ENCODE measurements around the gene ROCK2.

ROCK2 gene

DNA sequence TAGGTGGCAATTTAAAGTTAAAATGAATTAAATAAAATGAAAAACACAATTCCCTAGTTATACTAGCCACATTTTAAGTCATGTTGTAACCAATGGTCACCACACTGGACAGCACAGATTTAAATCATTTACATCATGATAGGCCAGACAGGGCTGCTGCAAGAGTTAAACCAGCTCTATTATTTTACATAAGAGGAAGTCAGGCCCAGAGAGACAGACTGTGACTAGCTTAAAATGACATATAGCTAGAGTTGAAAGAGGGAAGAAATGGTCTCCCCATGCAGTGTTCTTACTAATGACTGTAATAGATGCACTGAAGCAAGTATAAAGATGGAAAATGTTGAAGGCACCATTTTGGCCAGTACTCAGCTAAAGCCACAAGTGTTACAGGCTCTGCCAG, 119.5 kb downstream of the ROCK2 start:
- no peak overlapping the region for H3K4me3 ChIP-seq (ENCODE audit: low read depth, low read length)
- TF ChIP-seq, protein P1, sequence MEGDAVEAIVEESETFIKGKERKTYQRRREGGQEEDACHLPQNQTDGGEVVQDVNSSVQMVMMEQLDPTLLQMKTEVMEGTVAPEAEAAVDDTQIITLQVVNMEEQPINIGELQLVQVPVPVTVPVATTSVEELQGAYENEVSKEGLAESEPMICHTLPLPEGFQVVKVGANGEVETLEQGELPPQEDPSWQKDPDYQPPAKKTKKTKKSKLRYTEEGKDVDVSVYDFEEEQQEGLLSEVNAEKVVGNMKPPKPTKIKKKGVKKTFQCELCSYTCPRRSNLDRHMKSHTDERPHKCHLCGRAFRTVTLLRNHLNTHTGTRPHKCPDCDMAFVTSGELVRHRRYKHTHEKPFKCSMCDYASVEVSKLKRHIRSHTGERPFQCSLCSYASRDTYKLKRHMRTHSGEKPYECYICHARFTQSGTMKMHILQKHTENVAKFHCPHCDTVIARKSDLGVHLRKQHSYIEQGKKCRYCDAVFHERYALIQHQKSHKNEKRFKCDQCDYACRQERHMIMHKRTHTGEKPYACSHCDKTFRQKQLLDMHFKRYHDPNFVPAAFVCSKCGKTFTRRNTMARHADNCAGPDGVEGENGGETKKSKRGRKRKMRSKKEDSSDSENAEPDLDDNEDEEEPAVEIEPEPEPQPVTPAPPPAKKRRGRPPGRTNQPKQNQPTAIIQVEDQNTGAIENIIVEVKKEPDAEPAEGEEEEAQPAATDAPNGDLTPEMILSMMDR (IDR thresholded peaks at IDR 0.05; ENCODE audit: low read depth, low read length): no peak
- no peak for DNase-seq (ENCODE audit: low read depth, low spot score)
- in situ Hi-C loops (cut with HindIII; ENCODE audit: low sequenced_read_pairs): no loop called here

DNA sequence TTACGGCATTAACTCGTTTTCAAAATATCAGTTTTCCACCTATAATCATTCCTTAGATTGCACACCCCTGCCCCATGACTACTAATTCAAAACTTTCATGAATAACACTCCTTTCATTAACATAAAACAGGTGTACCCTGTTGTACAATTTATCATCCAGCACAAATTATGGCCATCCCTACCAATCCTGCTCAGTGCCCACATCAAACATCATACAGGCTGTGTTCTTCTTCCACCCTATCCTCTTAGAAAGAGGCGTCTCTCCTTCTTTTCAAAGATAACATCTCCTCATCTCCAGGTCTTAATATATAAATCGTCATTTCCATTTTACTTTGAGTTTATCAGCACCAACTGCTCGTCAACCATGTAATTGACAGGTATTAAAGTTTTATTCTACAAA, 121.6 kb downstream of the ROCK2 start:
- no peak for DNase-seq (ENCODE audit: low read depth, low spot score)
- TF ChIP-seq, protein P1 (IDR thresholded peaks at IDR 0.05; ENCODE audit: low read depth, low read length): no peak
- H3K4me3 ChIP-seq (ENCODE audit: low read depth, low read length): no peak overlapping the region
- in situ Hi-C loops (cut with HindIII; ENCODE audit: low sequenced_read_pairs): no loop called here

DNA sequence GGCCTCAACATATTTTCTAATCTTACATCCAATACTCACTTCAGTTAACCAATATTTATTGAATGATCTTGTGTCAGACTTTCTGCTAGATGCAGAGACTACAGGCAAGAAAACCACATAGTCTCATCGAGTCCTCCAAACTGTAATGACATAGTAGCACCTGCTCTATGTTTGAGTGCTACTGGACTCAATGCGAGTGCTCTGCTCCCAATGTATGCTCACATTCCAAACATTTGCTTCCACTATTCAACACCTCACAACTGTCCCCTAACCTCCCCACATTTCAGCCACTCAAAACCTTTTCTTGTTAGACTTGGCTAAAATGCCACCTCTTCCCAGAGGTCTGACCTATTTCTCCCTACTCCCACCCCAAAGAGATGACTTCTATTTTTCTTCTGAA, 124.0 kb downstream of the ROCK2 start:
- DNase-seq (ENCODE audit: low read depth, low spot score): no peak
- no peak overlapping the region for H3K4me3 ChIP-seq (ENCODE audit: low read depth, low read length)
- TF ChIP-seq, protein P1 (IDR thresholded peaks at IDR 0.05; ENCODE audit: low read depth, low read length): no peak
- in situ Hi-C loops (cut with HindIII; ENCODE audit: low sequenced_read_pairs): no loop called here

DNA sequence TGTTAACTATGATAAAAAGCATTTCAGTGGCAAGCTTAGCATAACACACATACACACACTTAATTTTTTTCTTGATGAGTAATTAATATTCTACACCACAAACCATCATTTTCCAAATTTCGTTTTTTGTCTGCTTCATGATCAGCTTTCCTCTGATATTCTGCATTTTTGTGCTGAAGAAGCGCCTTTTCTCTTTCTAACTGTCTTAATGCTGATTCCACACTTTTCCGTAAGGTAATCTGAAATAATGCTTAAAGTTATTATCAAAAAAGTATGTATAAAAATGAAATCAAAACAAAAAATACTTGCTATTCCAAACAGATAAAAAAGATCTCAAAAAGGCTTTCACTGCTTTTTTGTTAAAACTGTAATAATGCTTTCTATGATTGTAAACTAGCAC, 129.0 kb downstream of the ROCK2 start:
- in situ Hi-C loops (cut with HindIII; ENCODE audit: low sequenced_read_pairs): no loop called here
- DNase-seq (ENCODE audit: low read depth, low spot score): no peak
- TF ChIP-seq, protein P1 (IDR thresholded peaks at IDR 0.05; ENCODE audit: low read depth, low read length): no peak
- no peak overlapping the region for H3K4me3 ChIP-seq (ENCODE audit: low read depth, low read length)

DNA sequence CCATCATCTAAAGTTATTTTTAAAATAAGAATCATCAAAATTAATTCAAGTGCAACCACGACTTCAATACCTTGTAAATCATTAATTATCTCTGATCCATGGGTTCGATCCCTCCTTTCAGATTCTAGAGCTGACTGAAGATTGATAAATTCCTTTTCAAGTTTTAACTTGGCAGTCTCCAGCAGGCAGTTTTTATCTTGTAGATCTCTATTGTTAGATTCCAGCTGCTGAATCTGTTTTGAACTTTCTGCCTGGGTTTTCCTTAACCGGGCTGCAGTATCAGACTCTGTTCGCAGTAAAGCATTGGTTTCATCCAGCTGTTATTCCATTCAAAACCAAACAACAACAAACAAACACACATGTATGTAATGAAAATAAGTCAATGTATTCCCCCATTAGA, 129.7 kb downstream of the ROCK2 start:
- in situ Hi-C loops (cut with HindIII; ENCODE audit: low sequenced_read_pairs): no loop called here
- TF ChIP-seq, protein P1 (IDR thresholded peaks at IDR 0.05; ENCODE audit: low read depth, low read length): no peak
- no peak for DNase-seq (ENCODE audit: low read depth, low spot score)
- no peak overlapping the region for H3K4me3 ChIP-seq (ENCODE audit: low read depth, low read length)

DNA sequence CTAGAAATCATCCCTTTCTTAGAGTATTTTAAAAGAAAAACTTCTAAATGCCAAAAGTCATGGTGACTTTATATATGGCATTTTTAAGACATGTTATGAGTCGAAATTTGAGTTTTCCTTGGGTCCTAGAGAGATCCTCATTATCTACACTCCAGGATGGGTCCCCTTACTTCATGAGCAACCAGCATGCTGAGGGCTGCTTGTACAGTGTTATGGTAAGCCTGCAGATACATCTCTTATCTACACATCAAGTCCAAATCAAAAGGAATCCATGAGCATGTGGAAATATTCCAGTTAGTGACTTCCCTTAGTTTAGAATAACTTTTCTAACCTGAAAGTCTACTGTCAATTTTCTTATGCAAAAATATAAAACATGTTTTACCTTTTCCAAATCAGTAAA, 130.5 kb downstream of the ROCK2 start:
- no peak overlapping the region for H3K4me3 ChIP-seq (ENCODE audit: low read depth, low read length)
- in situ Hi-C loops (cut with HindIII; ENCODE audit: low sequenced_read_pairs): no loop called here
- no peak for DNase-seq (ENCODE audit: low read depth, low spot score)
- TF ChIP-seq, protein P1 (IDR thresholded peaks at IDR 0.05; ENCODE audit: low read depth, low read length): no peak

DNA sequence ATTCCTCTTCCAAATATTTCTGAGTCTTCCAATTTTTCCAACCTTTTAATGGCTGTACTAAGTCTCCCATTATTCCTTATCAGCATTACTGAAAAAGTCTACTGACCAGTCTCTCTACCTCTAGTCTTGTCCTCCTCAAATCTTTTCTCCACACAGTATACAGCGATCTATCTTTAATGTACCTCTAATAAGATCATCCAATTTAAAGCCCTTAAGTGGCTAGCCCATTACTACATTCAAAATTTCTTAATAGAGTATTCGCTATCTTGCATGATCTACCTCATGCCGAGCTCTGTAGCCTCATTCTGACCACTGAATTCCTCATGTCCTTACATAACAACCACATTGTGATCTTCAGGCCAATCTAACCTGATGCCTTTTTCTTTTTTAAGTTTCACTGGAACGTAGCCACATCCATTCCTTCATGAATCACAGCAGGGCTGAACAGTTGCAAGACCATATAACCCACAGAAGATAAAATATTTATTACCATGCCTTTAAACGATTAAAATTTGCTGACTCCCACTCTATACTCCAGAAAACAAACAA, 131.3 kb downstream of the ROCK2 start:
- in situ Hi-C loops (cut with HindIII; ENCODE audit: low sequenced_read_pairs): no loop called here
- TF ChIP-seq, protein P1 (IDR thresholded peaks at IDR 0.05; ENCODE audit: low read depth, low read length): no peak
- peak; percentile 94 for DNase-seq (ENCODE audit: low read depth, low spot score)
- H3K4me3 ChIP-seq (ENCODE audit: low read depth, low read length): no peak overlapping the region

Data from astrocyte of the spinal cord (primary cell).